WERI-Rb-1 (cell line): ENCODE data around the gene ARGLU1.
"Not testable (repeated sequence)": the region's sequence is repeated elsewhere in the genome, so short reads cannot be mapped to it uniquely, and the experiment has no call there.

ENCODE experiments used
- DNase-seq: peaks from one replicate; pipeline ENCODE4 v3.0.0-alpha.2; 2020
- H3K27ac ChIP-seq: fragments of 250-450 bp; sonication (Bioruptor Pico); 2 replicates; pipeline ENCODE4 v1.5.1; 2020; ENCODE audit warnings: mild to moderate bottlenecking, moderate library complexity
- H3K27me3 ChIP-seq: fragments of 250-450 bp; sonication (Bioruptor Pico); 2 replicates; pipeline ENCODE4 v1.5.1; 2021; ENCODE audit warnings: mild to moderate bottlenecking, low read depth, moderate library complexity; ENCODE audit not compliant: insufficient read depth, severe bottlenecking
- H3K36me3 ChIP-seq: fragments of 250-450 bp; sonication (Bioruptor Pico); 2 replicates; pipeline ENCODE4 v1.5.1; 2020; ENCODE audit warnings: mild to moderate bottlenecking, moderate library complexity
- H3K4me3 ChIP-seq: 2 replicates; pipeline ENCODE4 v1.5.1; 2011; ENCODE audit warnings: low read depth, mild to moderate bottlenecking, control low read depth, low read length
- H3K9me3 ChIP-seq: fragments of 250-450 bp; sonication (Bioruptor Pico); 2 replicates; pipeline ENCODE4 v1.5.1; 2021; ENCODE audit warnings: mild to moderate bottlenecking, moderate library complexity; ENCODE audit not compliant: severe bottlenecking
- CTCF ChIP-seq: IDR thresholded peaks from 2 replicates; pipeline ENCODE4 v1.5.1; 2011; ENCODE audit warnings: low read depth, mild to moderate bottlenecking, control low read depth, inconsistent platforms, low read length

ARGLU1 gene

GRCh38 chr13:106610486-106610885, 42.5 kb upstream of the ARGLU1 start:
- H3K4me3 ChIP-seq, result no peak overlapping the region

GRCh38 chr13:106609116-106609515, 41.2 kb upstream of the ARGLU1 start:
- peaks cover under 1% of the 10 kb centered on the region for H3K27me3 ChIP-seq
- no peak for TF ChIP-seq CTCF
- H3K4me3 ChIP-seq, result no peak overlapping the region
- H3K36me3 ChIP-seq, result no peaks in the 10 kb centered on the region
- H3K27ac ChIP-seq, result no peak overlapping the region
- H3K9me3 ChIP-seq, result no peaks in the 10 kb centered on the region
- DNase-seq, result no peak

More at GRCh38 chr13:106610486-106610885, 42.5 kb upstream of the ARGLU1 start:
- Histone ChIP-seq H3K9me3 (no peaks in the 10 kb centered on the region), H3K27ac (no peak overlapping the region), H3K27me3 (no peaks in the 10 kb centered on the region), H3K36me3 (no peaks in the 10 kb centered on the region)
- TF ChIP-seq CTCF, result no peak
- no peak for DNase-seq

- Histone ChIP-seq H3K9me3 (no peaks in the 10 kb centered on the region), H3K27me3 (peaks cover 3% of the 10 kb centered on the region), H3K4me3 (no peak overlapping the region), H3K27ac (no peak overlapping the region), H3K36me3 (no peaks in the 10 kb centered on the region)
- no peak for DNase-seq
- no peak for TF ChIP-seq CTCF
Observed at GRCh38 chr13:106603546-106603945, 35.6 kb upstream of the ARGLU1 start.

GRCh38 chr13:106602178-106602577, 34.2 kb upstream of the ARGLU1 start:
- Histone ChIP-seq H3K36me3 (no peaks in the 10 kb centered on the region), H3K4me3 (no peak overlapping the region), H3K27me3 (peaks cover 3% of the 10 kb centered on the region), H3K27ac (no peak overlapping the region), H3K9me3 (no peaks in the 10 kb centered on the region)
- no peak for TF ChIP-seq CTCF
- DNase-seq, result no peak

GRCh38 chr13:106601489-106601888, 33.6 kb upstream of the ARGLU1 start:
- DNase-seq, result no peak
- Histone ChIP-seq H3K27ac (no peak overlapping the region), H3K4me3 (no peak overlapping the region), H3K9me3 (no peaks in the 10 kb centered on the region), H3K36me3 (no peaks in the 10 kb centered on the region), H3K27me3 (peaks cover 3% of the 10 kb centered on the region)
- no peak for TF ChIP-seq CTCF

- H3K27me3 ChIP-seq, H3K9me3 ChIP-seq, H3K27ac ChIP-seq, DNase-seq, H3K4me3 ChIP-seq, H3K36me3 ChIP-seq: not testable (repeated sequence)
Observed at GRCh38 chr13:106600798-106601135, 32.8 kb upstream of the ARGLU1 start.
